GM11168 (cell line): ENCODE results near the gene UNK.

Experiments used
- in situ Hi-C: fragments of 300-500 bp; cut with MboI; formaldehyde crosslinking; loops from one replicate; pipeline ENCODE4 v1.12.0; 2022; ENCODE audit warnings: low sequenced_read_pairs; ENCODE audit not compliant: unreplicated experiment

UNK gene

GRCh38 chr17:75815399-75815798 lies 30.8 kb downstream of the UNK start:
- in situ Hi-C loops: no loop called here

DNA sequence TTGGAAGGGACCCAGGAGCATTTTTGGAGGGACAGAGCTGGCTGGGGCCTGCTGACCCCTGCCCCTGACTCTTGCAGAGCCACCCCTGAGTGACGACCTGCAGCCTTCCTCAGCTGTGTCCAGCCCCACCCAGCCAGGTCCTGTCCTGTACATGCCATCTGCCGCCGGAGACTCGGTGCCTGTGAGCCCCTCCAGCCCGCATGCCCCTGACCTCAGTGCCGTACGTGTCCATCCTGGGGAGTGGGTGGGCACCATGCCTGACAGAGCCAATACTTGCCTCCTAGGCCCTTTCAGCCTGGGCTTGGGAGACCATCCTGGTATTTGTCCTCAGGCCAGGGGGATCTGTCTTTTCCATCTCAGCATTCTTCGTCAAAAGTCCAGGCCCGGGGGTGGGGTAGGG lies 32.1 kb downstream of the UNK start:
- in situ Hi-C loops: no loop called here

GRCh38 chr17:75817571-75817970 lies 33.0 kb downstream of the UNK start:
- in situ Hi-C loops: no loop called here

GRCh38 chr17:75818326-75818885 lies 33.8 kb downstream of the UNK start:
- in situ Hi-C loops: no loop called here

DNA sequence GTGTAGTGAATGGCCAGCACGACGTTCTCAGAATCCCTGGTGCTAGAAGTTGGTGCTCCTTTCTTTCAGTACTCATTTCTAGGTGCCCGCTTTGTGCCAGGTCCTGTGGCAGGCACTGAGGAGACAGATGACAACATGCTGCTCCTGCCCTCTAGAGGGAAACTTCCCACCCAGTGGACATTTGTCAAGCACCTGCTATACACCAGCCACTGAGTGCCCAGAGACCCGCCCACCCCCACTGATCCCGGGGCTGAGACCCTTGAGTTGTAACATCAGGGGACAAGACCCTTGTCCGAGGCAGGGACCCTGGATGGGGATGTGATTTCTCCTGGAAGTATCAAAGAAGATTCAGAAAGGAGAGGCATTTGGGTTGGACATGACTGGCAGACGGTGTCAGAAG lies 34.5 kb downstream of the UNK start:
- in situ Hi-C loops: no loop called here

GRCh38 chr17:75819678-75820077 lies 35.1 kb downstream of the UNK start:
- in situ Hi-C loops: no loop called here

DNA sequence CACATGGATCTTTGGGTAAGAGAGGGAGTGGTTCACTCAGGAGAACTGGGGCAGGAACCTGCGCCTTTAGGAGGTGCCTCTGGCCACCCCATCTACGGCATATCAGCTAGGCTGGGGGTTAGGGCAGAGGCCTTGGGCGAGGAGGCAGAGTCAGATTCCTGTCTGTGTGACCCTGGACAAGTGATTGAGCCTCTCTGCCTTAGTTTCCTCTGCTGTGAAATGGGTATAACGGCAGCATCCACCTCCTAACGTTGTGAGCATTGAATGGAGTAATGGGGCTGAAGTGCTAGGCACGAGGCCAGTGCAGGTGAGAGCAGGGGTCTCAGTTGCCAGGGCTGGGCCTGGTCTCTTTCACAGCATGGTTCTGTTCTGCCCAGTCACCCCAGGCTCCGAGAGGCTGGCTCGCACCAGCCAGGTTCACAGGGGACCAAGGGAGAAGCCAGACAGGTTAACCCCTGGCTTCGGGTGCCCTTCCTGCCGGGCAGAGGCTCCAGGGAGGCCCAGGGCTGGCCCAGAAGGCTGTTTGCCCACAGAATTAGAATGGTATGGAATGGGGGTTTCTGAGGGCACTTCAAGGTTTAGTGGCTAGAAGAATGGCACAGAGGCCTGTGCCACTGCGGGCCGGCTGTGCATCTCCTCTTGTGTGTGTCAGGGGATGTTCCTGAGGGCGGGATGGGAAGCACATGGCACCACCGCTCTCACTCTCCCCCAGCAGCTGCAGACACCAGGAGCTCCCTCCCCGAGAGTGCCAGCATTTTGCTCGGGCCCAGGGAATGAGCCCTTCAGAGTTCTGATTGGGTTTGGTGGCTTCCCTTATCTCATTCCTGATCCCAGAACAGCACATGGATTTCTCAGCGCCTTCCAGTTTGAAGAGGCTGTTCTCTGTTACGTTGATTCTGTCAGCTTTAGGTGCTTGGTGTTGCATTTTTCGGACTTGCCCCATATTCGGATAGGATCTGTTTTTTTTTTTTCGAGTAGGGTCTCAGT lies 35.8 kb downstream of the UNK start:
- in situ Hi-C loops: no loop called here

DNA sequence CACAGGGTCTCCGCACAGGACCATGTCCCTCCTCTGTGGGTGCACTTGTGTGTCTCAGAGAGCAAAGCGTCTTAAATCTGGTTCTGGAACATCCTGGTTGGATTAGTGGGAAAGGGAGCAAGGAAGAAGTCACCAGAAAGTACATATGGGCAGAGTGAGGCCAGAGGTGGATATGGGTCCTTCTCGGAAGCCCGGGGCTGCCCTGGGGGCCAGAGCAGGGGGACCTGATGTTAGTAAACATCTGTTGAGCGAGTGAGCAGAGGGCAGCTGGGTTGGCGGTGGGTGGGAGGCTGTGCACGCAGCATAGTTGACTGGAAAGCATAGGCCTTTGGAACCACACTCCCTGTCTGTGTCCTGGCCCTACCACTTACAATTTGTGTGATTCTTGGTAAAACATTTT lies 36.9 kb downstream of the UNK start:
- in situ Hi-C loops: no loop called here

DNA sequence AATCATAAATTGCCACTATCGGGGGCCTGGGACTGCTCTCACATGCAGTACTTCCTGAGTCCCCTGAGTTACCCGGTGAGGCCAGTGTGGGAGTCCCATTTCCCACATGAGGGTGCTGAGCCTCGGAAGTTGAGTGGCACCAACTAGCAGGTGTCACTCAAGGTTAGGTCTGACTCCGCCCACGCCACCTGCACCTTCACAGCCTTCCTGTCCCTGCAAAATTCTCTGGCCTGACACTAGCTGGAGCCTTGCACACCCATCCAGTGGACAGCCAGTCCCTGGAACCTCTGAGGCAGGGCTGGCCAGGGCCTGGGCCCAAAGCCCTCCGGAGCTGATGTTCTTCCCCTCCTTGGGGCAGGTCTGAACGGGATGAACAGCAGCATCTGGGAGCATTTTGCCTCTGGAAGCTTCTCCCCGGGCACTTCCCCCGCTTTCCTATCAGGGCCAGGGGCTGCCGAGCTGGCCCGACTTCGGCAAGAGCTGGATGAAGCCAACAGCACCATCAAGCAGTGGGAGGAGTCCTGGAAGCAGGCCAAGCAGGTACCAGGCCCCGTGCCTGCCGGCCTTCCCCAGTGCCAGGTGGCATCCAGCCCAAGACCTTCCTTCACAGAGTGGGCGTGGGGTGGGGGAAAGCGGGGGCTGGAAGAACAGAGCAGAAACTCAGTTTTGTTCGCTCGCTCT lies 37.7 kb downstream of the UNK start:
- in situ Hi-C loops: no loop called here

- in situ Hi-C loops: no loop called here
Observed at GRCh38 chr17:75822800-75823166, 38.2 kb downstream of the UNK start.

- in situ Hi-C loops: no loop called here
Observed at GRCh38 chr17:75823257-75824041, 38.8 kb downstream of the UNK start.

DNA sequence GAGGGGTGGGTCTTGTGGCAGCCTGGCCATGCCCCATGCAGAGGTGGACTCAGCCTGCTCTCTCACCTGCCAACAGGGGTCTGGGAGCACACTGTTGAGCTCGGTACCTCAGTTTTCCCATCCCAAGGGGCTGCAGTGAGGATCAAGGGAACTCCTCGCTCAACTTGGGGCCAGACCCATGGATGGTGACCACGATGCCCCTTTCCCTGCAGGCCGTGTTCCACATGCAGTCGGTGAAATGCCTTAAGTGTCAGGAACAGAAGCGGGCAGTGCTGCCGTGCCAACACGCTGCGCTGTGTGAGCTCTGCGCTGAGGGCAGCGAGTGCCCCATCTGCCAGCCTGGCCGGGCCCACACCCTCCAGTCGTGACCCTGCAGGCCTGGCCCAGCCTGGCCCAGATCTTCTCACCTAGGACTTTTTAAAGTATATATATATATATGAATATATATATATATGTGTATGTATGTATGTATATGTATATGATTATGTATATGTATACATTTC lies 39.5 kb downstream of the UNK start:
- in situ Hi-C loops: no loop called here

DNA sequence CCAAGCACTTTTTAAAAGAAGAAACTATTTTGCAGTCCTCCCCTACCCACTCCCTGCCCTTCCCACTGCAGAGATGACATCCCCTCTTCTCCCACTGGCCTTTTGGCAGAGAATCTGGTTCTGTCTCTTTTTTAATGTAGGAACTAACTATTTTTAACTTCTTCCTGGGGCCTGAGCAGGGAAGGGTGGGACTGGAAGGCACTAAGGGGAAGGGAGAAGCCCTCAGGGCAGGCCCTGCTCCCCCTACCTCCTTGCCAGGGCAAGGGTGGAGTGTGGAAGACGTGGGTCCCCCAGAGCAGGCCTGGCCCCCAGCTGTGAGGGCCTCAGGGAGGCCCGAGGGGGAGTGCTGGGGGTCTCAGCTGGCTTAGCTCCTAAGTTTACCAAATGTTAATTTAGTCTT lies 40.1 kb downstream of the UNK start:
- in situ Hi-C loops: no loop called here

DNA sequence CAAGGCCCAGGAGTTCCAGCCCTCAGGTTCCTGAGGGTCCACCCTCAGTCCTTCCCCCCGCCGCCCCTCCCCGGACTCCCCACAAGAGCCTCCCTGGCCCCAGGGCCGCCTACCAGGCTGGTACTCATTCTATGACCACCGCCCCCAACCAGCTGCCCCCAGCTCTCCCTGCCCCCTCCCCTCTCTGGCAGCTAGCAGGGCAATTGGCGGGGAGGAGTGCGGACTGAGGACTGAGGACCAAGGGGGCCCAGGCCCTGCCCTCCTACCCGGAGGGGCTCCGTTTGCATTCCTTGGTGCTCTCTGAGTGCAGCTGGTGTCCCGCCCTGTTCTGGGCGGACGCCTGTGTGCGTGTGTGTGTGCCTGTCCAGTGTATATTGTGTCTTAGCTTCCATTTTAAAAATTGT lies 40.5 kb downstream of the UNK start:
- in situ Hi-C loops: no loop called here

- in situ Hi-C loops: no loop called here
Observed at GRCh38 chr17:75825748-75826370, 41.3 kb downstream of the UNK start.

GRCh38 chr17:75826561-75827307 lies 42.1 kb downstream of the UNK start:
- in situ Hi-C loops: no loop called here

GRCh38 chr17:75827308-75828075 lies 42.9 kb downstream of the UNK start:
- in situ Hi-C loops: no loop called here

GRCh38 chr17:75828076-75828400 lies 43.4 kb downstream of the UNK start:
- in situ Hi-C loops: no loop called here

- in situ Hi-C loops: no loop called here
Observed at GRCh38 chr17:75828741-75829140, 44.1 kb downstream of the UNK start.
